CD8-positive, alpha-beta memory T cell (primary cell): Measurements from ENCODE around the gene VDR. TPM values are rescaled to one million over a fixed set of nuclear protein-coding genes. Genes with fewer than 3 reads are reported as not detected.
A peak's percentile ranks its signal among the peaks of the same experiment; 100 is the strongest.

Source experiments
- CTCF ChIA-PET: fragments of 350-600 bp; sonication (Branson Sonifier 250); formaldehyde crosslinking; loops from one replicate; lab custom pipeline; 2021; ENCODE audit warnings: antibody characterized with exemption; lab: Charles Lee
- POLR2A ChIA-PET: fragments of 350-600 bp; sonication (Branson Sonifier 250); formaldehyde crosslinking; loops from one replicate; lab custom pipeline; 2021; ENCODE audit warnings: antibody characterized with exemption; lab: Charles Lee
- DNase-seq, 5 donors: peaks; one replicate each; pipeline versions ENCODE4 v3.0.0 to v3.0.0-alpha.2; 2020 to 2022; ENCODE audit warnings: mixed read lengths in 1 of 5
- H3K27ac ChIP-seq: one replicate; pipeline ENCODE4 v1.7.0; 2013; ENCODE audit warnings: low read depth, mild to moderate bottlenecking, low read length, moderate library complexity
- H3K27me3 ChIP-seq: 2 replicates; pipeline ENCODE4 v1.7.0; 2013; ENCODE audit warnings: low read length, mild to moderate bottlenecking; ENCODE audit not compliant: insufficient read depth, poor library complexity, severe bottlenecking
- H3K36me3 ChIP-seq: 2 replicates; pipeline ENCODE4 v1.7.0; 2013; ENCODE audit warnings: mild to moderate bottlenecking, low read length, moderate library complexity; ENCODE audit not compliant: insufficient read depth
- H3K4me1 ChIP-seq: 2 replicates; pipeline ENCODE4 v1.7.0; 2013; ENCODE audit warnings: mild to moderate bottlenecking, low read length, moderate library complexity; ENCODE audit not compliant: insufficient read depth
- H3K4me3 ChIP-seq: 2 replicates; pipeline ENCODE4 v1.7.0; 2013; ENCODE audit warnings: mild to moderate bottlenecking, low read length
- H3K9me3 ChIP-seq: 2 replicates; pipeline ENCODE4 v1.7.0; 2013; ENCODE audit warnings: mild to moderate bottlenecking, low read length
- H3K27ac Mint-ChIP-seq, 8 donors: one replicate each; pipeline ENCODE4 v1.8.0; 2020 to 2021; ENCODE audit warnings: mixed read lengths in 8 of 8, mild to moderate bottlenecking in 6 of 8, inconsistent platforms in 3 of 8, moderate library complexity in 3 of 8
- H3K27me3 Mint-ChIP-seq, 2 donors: one replicate each; pipeline ENCODE4 v1.8.0; 2020 to 2021; ENCODE audit warnings: mixed read lengths in 2 of 2, mild to moderate bottlenecking in 1 of 2, moderate library complexity in 1 of 2
- H3K36me3 Mint-ChIP-seq, 3 donors: one replicate each; pipeline ENCODE4 v1.8.0; 2020 to 2021; ENCODE audit warnings: mixed read lengths in 3 of 3, inconsistent platforms in 1 of 3, mild to moderate bottlenecking in 1 of 3
- H3K4me1 Mint-ChIP-seq, 3 donors: one replicate each; pipeline ENCODE4 v1.8.0; 2020 to 2021; ENCODE audit warnings: mixed read lengths in 3 of 3, inconsistent platforms in 1 of 3, mild to moderate bottlenecking in 1 of 3
- H3K4me3 Mint-ChIP-seq, 7 donors: one replicate each; pipeline ENCODE4 v1.8.0; 2020 to 2021; ENCODE audit warnings: mixed read lengths in 7 of 7, mild to moderate bottlenecking in 6 of 7, moderate library complexity in 4 of 7, inconsistent platforms in 2 of 7
- H3K9me3 Mint-ChIP-seq, 5 donors: one replicate each; pipeline ENCODE4 v1.8.0; 2020 to 2022; ENCODE audit warnings: mixed read lengths in 5 of 5, mild to moderate bottlenecking in 3 of 5, moderate library complexity in 2 of 5, inconsistent platforms in 1 of 5
- polyA plus RNA-seq: library from polyadenylated mRNA; unstranded; fragments of 300-500 nt; fragmentation: Illumina TruSeq; gene quantifications from one replicate; pipeline ENCODE4 v1.2.3, GENCODE V29; 2021
- total RNA-seq, 2 experiments: library from RNA; stranded (reverse); gene quantifications; one replicate each; pipeline ENCODE4 v1.2.3, GENCODE V29; 2021

VDR gene
- total and polyA plus RNA-seq, 3 experiments from 2014 or later: 0.54 to 83.4 (median 79.6) TPM

GRCh38 chr12:47855502-47855901 lies 49.3 kb downstream of the VDR start:
- Mint-ChIP-seq H3K27me3 (no peaks in the 10 kb centered on the region), H3K9me3 (no peaks in the 10 kb centered on the region), H3K4me3 (no peak overlapping the region), H3K36me3 (no peaks in the 10 kb centered on the region), H3K27ac (no peak overlapping the region), H3K4me1 (peaks cover 0 to 2% (median 0%) of the 10 kb centered on the region in 3 donors)
- POLR2A ChIA-PET: no interaction called here
- no peak for DNase-seq
- Histone ChIP-seq H3K4me1 (no peaks in the 10 kb centered on the region), H3K27me3 (no peaks in the 10 kb centered on the region), H3K9me3 (no peaks in the 10 kb centered on the region), H3K4me3 (no peak overlapping the region), H3K36me3 (no peaks in the 10 kb centered on the region), H3K27ac (no peak overlapping the region)
- CTCF ChIA-PET: no interaction called here

GRCh38 chr12:47854531-47854930 lies 50.3 kb downstream of the VDR start:
- no peaks in the 10 kb centered on the region for H3K9me3 Mint-ChIP-seq
- no peaks in the 10 kb centered on the region for H3K36me3 Mint-ChIP-seq

GRCh38 chr12:47852096-47852571 lies 52.7 kb downstream of the VDR start:
- Mint-ChIP-seq H3K4me3 (no peak overlapping the region), H3K36me3 (peaks cover 0 to under 1% (median 0%) of the 10 kb centered on the region in 3 donors), H3K4me1 (no peaks in the 10 kb centered on the region), H3K27ac (peak overlapping the region in 2 of 8 donors; percentile 29 to 73), H3K27me3 (no peaks in the 10 kb centered on the region), H3K9me3 (no peaks in the 10 kb centered on the region)
- no peak overlapping the region for H3K4me3 ChIP-seq
- DNase-seq: no peak
- no peaks in the 10 kb centered on the region for H3K27me3 ChIP-seq
- H3K4me1 ChIP-seq: no peaks in the 10 kb centered on the region
- ChIA-PET CTCF (no interaction called here), POLR2A (no interaction called here)
- no peak overlapping the region for H3K27ac ChIP-seq
- no peaks in the 10 kb centered on the region for H3K36me3 ChIP-seq
- no peaks in the 10 kb centered on the region for H3K9me3 ChIP-seq

More at GRCh38 chr12:47854531-47854930, 50.3 kb downstream of the VDR start:
- Mint-ChIP-seq H3K27me3 (no peaks in the 10 kb centered on the region), H3K4me1 (peaks cover 0 to 2% (median 0%) of the 10 kb centered on the region in 3 donors), H3K4me3 (no peak overlapping the region), H3K27ac (no peak overlapping the region)
- ChIA-PET POLR2A (no interaction called here), CTCF (interaction anchor here (1.3 kb wide), 1 partner anchor 14 kb away, joined by 3 read pairs; no protein-coding TSS in a partner anchor)
- Histone ChIP-seq H3K4me3 (no peak overlapping the region), H3K27ac (no peak overlapping the region), H3K9me3 (no peaks in the 10 kb centered on the region), H3K4me1 (no peaks in the 10 kb centered on the region), H3K27me3 (no peaks in the 10 kb centered on the region), H3K36me3 (no peaks in the 10 kb centered on the region)
- no peak for DNase-seq

- no peak overlapping the region for H3K27ac Mint-ChIP-seq
- peaks cover 0 to 2% (median 0%) of the 10 kb centered on the region in 3 donors for H3K36me3 Mint-ChIP-seq
- POLR2A ChIA-PET: interaction anchor here (0.7 kb wide), 1 partner anchor 1179 kb away, joined by 3 read pairs; no protein-coding TSS in a partner anchor
Observed at GRCh38 chr12:47851303-47851952, 53.4 kb downstream of the VDR start.

GRCh38 chr12:47850153-47851084 lies 54.4 kb downstream of the VDR start:
- no peak overlapping the region for H3K4me3 Mint-ChIP-seq

More at GRCh38 chr12:47851303-47851952, 53.4 kb downstream of the VDR start:
- Mint-ChIP-seq H3K9me3 (no peaks in the 10 kb centered on the region), H3K27me3 (no peaks in the 10 kb centered on the region), H3K4me1 (no peaks in the 10 kb centered on the region), H3K4me3 (no peak overlapping the region)
- Histone ChIP-seq H3K9me3 (no peaks in the 10 kb centered on the region), H3K36me3 (no peaks in the 10 kb centered on the region), H3K27ac (no peak overlapping the region), H3K4me1 (no peaks in the 10 kb centered on the region), H3K4me3 (no peak overlapping the region), H3K27me3 (no peaks in the 10 kb centered on the region)
- no peak for DNase-seq
- CTCF ChIA-PET: no interaction called here

GRCh38 chr12:47849261-47849660 lies 55.5 kb downstream of the VDR start:
- Histone ChIP-seq H3K36me3 (no peaks in the 10 kb centered on the region), H3K4me3 (no peak overlapping the region), H3K27ac (no peak overlapping the region), H3K9me3 (no peaks in the 10 kb centered on the region), H3K4me1 (no peaks in the 10 kb centered on the region), H3K27me3 (no peaks in the 10 kb centered on the region)
- POLR2A ChIA-PET: no interaction called here
- Mint-ChIP-seq H3K4me1 (no peaks in the 10 kb centered on the region), H3K4me3 (no peak overlapping the region), H3K27me3 (peaks cover 2 to 3% of the 10 kb centered on the region in 2 donors), H3K9me3 (no peaks in the 10 kb centered on the region), H3K27ac (no peak overlapping the region), H3K36me3 (peaks cover 0 to 2% (median 0%) of the 10 kb centered on the region in 3 donors)
- CTCF ChIA-PET: interaction anchor here (1.7 to 1.9 kb wide), 2 partner anchors 11 to 13 kb away, joined by 4 to 10 read pairs; no protein-coding TSS in a partner anchor
- DNase-seq: no peak

More at GRCh38 chr12:47850153-47851084, 54.4 kb downstream of the VDR start:
- Histone ChIP-seq H3K36me3 (no peaks in the 10 kb centered on the region), H3K9me3 (no peaks in the 10 kb centered on the region), H3K4me3 (no peak overlapping the region), H3K27me3 (no peaks in the 10 kb centered on the region), H3K27ac (no peak overlapping the region), H3K4me1 (no peaks in the 10 kb centered on the region)
- no peak for DNase-seq
- CTCF ChIA-PET: interaction anchor here (1.9 kb wide), 1 partner anchor 12 kb away, joined by 10 read pairs; no protein-coding TSS in a partner anchor
- no peaks in the 10 kb centered on the region for H3K4me1 Mint-ChIP-seq
- no peaks in the 10 kb centered on the region for H3K9me3 Mint-ChIP-seq
- POLR2A ChIA-PET: interaction anchor here (0.7 kb wide), 1 partner anchor 1180 kb away, joined by 3 read pairs; no protein-coding TSS in a partner anchor
- no peak overlapping the region for H3K27ac Mint-ChIP-seq
- H3K27me3 Mint-ChIP-seq: no peaks in the 10 kb centered on the region
- H3K36me3 Mint-ChIP-seq: peaks cover 0 to 2% (median 0%) of the 10 kb centered on the region in 3 donors

- Mint-ChIP-seq H3K36me3 (peaks cover 0 to 2% (median 0%) of the 10 kb centered on the region in 3 donors), H3K9me3 (no peaks in the 10 kb centered on the region), H3K4me1 (no peaks in the 10 kb centered on the region), H3K27ac (no peak overlapping the region), H3K4me3 (no peak overlapping the region), H3K27me3 (peaks cover 2 to 3% of the 10 kb centered on the region in 2 donors)
- DNase-seq: no peak
- Histone ChIP-seq H3K27me3 (no peaks in the 10 kb centered on the region), H3K27ac (no peak overlapping the region), H3K36me3 (no peaks in the 10 kb centered on the region), H3K4me1 (no peaks in the 10 kb centered on the region), H3K9me3 (no peaks in the 10 kb centered on the region), H3K4me3 (no peak overlapping the region)
- ChIA-PET CTCF (interaction anchor here (1.7 to 1.9 kb wide), 2 partner anchors 10 to 13 kb away, joined by 4 to 10 read pairs; no protein-coding TSS in a partner anchor), POLR2A (no interaction called here)
Observed at GRCh38 chr12:47848853-47849252, 55.9 kb downstream of the VDR start.
